Fibroblast of skin of right quadriceps (primary cell): ENCODE data around the gene CNNM3.
"Not testable (repeated sequence)": the region's sequence is repeated elsewhere in the genome, so short reads cannot be mapped to it uniquely, and the experiment has no call there.

Source experiments
- DNase-seq: peaks from one replicate; pipeline ENCODE4 v3.0.0-alpha.2; 2013

CNNM3 gene

DNA sequence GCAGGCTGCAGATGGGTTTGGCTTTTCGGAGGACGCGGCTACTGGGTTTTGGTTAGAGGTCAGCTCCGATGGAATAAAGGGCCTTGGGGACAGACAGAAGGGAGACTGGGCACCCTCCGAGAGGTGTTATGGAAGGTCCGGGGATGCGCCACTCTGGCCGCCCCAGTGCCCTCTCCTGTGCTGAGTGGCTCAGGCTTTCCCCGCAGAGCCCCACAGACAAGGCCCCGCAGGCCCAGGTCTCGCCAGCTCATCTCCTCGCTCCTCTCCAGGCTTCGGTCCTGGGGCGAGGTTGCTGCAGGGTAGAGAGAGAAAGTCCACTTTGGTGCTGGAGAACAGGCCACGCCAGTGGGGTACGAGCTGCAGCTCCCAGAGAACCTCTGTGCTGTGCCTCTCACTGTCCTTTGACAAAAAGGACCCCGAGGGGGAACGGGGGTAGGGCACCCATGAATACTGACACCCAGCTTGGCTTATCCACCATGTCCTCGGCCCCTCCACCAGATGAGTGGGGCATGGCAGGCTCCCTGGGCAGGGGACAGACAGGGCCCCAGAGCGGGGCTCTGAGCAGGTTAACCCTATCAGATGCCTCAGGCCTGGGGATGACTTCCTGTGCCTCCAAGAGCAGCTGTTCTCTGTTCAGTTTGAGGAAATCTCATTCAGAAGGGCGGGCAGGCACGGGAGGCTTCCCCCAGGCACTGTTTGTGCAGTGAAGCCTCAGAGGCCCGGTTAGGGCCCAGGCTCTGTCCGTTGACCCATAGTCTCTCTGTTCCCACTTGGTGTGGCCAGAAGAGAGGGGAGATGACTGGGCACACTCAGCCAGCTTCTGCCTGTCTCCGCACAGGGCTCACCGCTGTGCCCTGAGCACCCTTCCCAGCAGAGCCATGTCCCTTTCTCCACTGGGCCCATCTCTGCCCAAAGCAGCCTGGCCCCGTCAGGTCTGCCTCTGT, 15.7 kb upstream of the CNNM3 start:
- DNase-seq, result no peak

- DNase-seq, result peak; percentile 42
Measured at GRCh38 chr2:96801005-96801785, 14.9 kb upstream of the CNNM3 start.

- no peak for DNase-seq
Measured at GRCh38 chr2:96801786-96802595, 14.1 kb upstream of the CNNM3 start.

DNA sequence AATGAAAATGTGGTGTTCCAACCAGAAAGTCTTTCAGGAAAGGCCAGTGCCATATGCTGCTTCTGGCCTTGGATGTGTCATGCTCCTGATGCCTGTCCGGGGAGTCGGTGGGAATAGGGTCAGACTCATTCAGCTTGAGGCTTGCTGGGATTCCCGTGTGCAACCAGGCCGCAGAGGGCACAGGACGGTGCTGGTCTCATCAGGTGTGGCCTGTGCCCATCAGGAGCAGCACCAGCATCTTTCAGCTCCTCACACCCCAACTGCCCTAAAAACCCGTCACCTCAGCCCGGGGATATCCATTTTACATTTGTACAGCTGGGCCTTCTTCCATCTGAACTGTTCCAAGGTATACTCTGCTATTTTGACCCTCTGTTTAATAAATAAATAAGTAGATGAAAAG, 13.3 kb upstream of the CNNM3 start:
- no peak for DNase-seq

GRCh38 chr2:96804986-96805385, 11.1 kb upstream of the CNNM3 start:
- no peak for DNase-seq

- DNase-seq, result not testable (repeated sequence)
Measured at GRCh38 chr2:96805946-96806345, 10.1 kb upstream of the CNNM3 start.

- no peak for DNase-seq
Measured at GRCh38 chr2:96806468-96807126, 9.5 kb upstream of the CNNM3 start.

DNA sequence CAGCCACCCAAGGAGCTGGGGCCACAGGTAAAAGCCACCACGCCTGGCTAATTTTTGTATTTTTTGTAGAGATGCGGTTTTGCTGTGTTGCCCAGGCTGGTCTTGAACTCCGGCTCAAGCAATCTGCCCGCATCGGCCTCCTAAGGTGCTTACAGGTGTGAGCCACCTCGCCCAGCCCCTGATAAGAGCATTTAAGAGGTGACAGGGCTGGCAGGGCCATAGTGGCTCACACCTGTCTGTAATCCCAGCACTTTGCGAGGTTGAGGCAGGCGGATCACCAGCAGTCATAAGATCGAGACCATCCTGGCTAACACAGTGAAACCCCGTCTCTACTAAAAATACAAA, 9.0 kb upstream of the CNNM3 start:
- no peak for DNase-seq

DNA sequence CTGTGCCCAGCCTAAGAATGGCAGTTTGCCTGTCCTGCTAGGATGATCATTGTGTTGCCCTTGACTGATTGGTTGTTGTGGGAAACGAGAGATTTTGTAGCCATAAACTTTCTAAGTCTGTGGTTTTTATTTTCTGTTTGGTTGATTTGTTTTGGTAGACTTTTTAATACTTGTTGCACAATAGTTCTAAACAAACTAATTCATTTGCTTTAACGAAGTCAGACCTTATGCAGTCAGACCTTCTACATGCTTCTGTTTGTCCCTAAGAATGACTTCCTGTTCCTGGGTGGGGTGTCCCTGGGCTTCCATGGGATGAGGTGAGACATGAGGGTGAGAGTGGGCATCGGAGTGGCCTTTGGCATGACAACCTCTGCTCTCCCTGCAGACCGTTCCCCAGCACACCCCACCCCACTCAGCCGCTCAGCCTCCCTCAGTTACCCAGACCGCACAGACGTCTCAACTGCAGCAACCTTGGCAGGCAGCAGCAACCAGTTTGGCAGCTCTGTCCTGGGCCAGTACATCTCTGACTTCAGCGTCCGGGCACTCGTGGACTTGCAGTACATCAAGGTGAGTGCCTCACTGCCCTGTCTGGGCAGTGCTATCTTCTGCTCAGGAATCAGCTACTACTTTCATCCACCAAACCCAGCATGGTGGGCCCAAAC, 7.8 kb upstream of the CNNM3 start:
- no peak for DNase-seq

DNA sequence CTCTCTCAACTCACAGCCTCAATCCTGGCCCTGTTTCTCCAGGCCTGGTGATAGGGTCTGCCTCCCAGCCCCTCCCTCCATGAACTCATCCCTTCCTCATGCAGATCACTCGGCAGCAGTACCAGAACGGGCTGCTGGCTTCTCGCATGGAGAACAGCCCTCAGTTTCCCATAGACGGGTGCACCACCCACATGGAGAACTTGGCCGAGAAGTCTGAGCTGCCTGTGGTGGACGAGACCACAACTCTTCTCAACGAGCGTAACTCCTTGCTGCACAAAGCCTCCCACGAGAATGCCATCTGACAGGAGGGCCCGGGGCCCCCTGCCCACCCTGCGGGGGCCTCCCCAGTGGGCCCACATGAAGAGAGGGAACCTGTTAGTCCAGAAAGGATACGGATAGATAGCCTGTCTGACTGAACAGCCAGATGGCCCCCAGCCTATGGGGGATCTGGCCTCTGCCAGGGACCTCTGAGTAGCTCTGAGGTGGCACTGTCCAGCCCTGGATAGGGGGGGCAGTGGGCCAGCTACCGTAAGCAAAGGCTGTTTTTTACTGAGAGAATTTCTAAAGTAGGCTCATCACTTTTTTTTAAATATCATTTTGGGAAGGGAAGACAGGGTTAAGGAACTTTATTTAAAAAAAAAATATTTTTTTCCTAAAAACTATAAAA, 6.7 kb upstream of the CNNM3 start:
- DNase-seq, result no peak

- no peak for DNase-seq
Measured at GRCh38 chr2:96809951-96810782, 5.9 kb upstream of the CNNM3 start.

- DNase-seq, result no peak
Measured at GRCh38 chr2:96810783-96811192, 5.3 kb upstream of the CNNM3 start.

DNA sequence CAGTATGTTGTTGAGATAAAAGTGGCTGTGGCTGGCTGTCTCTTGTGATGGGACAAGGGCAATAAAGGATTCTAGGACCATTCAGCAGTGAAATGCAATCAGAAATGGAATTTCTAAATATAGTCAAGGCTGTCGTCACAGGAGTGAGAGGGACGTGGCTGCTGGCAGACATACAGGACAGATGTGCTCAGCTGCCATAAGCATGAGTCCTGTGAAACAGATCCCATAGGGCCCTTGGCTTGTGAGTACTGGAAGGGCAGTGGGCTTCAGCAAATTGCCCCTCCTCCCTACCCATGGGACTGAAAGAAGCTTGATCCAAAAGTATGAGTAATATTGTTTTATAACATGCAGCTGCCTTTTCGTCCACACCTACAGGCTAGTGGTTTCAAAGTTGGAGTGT, 4.2 kb upstream of the CNNM3 start:
- peak; percentile 77 for DNase-seq

DNA sequence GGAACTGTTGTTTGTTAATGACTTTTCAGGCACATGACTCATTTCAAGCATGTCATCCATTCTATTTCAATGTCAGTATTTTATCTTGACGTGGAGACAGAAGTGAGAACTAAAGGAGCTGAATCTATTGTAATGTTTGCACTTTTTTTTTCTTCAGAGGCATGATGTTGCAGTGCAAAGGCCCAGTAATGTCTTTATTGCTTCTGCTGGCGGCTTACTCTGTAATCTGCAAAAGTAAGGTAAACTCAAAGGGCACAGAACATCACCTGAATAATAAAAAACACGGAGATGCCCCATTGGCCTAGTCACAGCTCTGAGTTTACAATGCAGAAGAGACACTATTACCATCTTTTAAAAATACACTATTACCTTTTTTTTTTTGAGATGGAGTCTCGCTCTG, 2.4 kb upstream of the CNNM3 start:
- no peak for DNase-seq

- no peak for DNase-seq
Measured at GRCh38 chr2:96815326-96816126, 542 bp upstream of the CNNM3 start.

DNA sequence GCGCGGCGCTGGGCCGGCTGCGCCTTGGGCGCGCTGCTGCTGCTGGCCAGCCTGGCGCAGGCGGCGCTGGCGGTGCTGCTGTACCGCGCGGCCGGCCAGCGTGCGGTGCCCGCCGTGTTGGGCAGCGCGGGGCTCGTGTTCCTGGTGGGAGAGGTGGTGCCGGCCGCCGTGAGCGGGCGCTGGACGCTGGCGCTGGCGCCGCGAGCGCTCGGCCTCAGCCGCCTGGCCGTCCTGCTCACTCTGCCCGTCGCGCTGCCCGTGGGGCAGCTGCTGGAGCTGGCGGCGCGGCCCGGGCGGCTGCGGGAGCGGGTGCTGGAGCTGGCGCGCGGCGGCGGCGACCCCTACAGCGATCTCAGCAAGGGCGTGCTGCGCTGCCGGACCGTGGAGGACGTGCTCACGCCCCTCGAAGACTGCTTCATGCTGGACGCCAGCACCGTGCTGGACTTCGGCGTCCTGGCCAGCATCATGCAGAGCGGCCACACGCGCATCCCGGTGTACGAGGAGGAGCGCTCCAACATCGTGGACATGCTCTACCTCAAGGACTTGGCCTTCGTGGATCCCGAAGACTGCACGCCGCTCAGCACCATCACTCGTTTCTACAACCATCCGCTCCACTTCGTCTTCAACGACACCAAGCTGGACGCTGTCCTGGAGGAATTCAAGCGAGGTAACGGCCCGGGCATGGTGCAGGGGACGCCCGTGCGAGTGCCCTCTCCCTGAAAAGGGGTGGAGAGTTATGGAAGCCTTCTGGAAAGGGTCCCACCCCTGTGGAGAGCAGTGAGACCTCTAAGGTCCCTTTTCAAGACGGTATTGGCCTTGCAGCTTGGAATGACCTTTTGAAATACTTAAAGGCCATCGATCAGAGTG, 1.0 kb downstream of the CNNM3 start:
- DNase-seq, result no peak

DNA sequence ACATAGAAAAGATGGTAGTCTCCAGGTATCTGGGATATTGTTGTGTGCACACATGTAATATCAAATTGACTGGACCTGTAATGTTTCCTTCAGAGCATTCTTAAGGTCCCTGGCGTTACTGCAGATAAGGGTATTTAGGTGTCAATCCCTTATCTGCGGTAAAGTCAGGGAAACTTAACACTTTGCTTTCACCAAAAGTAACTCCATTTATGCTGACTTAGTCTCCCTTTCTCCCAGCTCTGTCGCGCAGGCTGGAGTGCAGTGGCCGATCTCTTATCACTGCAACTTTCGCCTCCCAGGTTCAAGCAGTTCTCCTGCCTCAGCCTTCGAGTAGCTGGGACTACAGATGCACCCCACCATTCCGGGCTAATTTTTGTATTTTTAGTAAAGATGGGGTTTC, 1.8 kb downstream of the CNNM3 start:
- no peak for DNase-seq

GRCh38 chr2:96819128-96819875, 3.2 kb downstream of the CNNM3 start:
- DNase-seq, result no peak
